Stimulated activated CD4-positive, alpha-beta T cell treated with anti-CD3 and anti-CD28 coated beads, Interleukin-15, amount 100 ng/mL, for 1 hour (primary cell): ENCODE measurements around the gene RAB11FIP5.
"Not testable (repeated sequence)": the region's sequence is repeated elsewhere in the genome, so short reads cannot be mapped to it uniquely, and the experiment has no call there.

Experiments used
- DNase-seq, 2 donors: peaks; one replicate each; pipeline ENCODE4 v3.0.0-alpha.2; 2020; ENCODE audit warnings: low read depth in 1 of 2, low spot score in 1 of 2

RAB11FIP5 gene

DNA sequence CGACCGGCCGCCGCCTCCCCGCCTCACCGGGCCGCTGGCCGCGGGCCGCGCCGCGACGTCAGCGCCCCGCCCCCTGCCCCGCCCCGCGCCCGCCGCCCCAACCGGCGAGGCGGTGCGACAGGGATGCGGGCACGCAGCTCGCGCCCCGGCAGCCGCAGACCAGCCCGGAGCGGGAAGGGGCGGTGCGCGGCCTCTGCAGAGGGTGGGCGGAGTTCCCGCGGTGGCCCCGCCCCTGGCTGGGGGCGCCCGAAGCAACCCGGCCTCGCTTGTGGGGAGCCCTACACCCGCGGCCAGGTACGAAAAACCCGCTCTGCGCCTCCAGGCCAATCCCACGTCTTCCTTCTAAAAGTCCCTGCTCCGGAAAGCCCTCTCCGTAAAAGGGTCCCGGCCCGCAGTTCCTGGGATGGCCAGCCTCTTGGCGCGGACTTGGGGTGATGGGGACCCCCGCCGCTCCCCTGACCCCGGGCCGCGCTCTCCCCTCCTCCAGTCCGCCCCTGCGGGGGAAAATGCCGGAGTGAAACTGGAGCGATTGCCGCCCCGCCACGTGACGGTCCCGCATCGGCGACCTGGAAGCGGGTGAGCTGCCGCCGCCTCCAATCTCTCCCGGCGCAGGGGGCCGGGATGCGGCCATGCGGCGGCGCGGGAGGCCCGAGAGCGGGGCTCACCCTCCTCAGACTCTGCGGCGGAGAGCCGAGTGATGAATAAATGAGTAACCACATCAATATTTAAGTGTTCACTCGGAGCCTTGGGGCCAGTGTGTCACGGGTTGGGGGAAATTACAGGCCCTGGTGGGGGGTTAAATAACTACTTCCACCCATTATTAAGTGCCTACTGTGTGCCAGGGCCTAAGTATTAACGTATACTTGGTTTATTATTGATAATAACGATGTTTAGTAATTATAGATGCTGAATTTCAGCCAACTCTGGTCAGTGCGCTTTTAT, at the start of gene RAB11FIP5:
TSS of gene RAB11FIP5 (minus strand) at position 36 of the 942 bp plus-strand sequence. CDS start 171 bp downstream, outside the sequence.
- peak; percentile 65 to 71 for DNase-seq

GRCh38 chr2:73156539-73157124, 43.9 kb upstream of the RAB11FIP5 start:
- no peak for DNase-seq

- no peak for DNase-seq
These were observed 30.2 kb upstream of the RAB11FIP5 start for GRCh38 chr2:73142937-73143336.

- no peak for DNase-seq
These were observed 29.1 kb upstream of the RAB11FIP5 start for GRCh38 chr2:73141896-73142295.

DNA sequence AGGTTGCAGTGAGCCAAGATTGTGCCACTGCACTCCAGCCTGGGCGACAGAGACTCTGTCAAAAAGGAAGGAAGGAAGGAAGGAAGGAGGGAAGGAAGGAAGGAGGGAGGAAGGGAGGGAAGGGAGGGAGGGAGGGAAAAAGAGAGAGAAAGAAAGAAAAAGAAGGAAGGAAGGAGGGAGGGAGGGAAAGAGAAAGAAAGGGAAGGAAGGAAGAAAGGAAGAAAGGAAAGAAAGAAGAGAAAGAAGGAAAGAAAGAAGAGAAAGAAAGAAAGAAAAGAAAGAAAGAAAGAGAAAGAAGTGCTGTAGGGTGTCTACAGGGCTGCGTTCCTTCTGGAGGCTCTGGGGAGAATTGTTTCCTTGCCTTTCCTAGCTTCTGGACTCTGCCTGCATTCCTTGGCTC, 22.5 kb upstream of the RAB11FIP5 start:
- no peak for DNase-seq

DNA sequence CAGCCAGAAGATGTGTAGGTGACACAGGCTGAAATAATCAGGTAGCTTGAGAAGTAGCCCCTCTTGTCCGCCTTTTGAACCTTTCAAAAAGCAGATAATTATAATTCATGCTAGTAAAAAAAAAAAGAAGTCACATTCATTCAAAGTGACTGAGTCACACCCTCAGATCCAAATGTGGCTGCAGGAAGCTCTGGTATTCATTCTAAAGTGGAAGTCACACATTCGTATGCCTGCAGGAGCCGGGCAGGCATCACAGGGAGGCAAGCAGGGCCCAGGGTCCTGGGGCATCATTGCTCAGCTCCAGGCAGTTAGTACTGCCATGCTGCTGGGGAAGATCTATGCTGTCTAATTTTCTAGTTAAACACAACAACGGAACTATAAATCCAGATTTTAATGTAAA, 21.7 kb upstream of the RAB11FIP5 start:
- DNase-seq, result no peak

DNA sequence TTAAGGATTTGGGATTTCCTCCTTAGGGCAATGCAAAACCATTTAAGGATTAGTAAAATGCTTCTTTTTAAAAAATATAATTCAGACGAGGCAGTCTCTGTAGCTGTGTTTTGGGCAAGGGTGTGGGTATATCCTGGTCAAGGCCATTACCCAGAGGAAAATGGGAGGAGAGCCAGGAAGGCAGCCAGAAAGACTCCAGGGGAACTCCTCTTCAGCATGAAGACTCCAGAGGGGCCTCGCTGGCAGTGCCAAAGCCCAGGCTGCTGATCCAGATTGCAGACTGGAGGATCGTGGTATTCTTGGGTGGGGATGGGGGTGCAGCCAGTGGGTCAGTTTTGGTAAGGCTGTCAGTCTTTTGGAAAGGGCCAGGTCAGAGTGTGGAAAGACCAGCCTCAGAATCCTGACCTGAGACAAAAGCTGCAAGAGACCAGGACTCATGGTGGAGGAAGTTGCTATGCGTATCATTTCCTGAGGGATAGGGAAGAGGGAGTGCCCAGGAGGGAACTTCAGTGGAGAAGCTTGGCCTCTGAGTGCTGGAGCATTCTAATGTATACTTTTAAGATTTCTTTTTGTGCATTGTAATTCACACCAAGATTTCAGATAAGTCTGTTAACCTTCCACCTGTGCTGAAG, 20.9 kb upstream of the RAB11FIP5 start:
- DNase-seq, result no peak

DNA sequence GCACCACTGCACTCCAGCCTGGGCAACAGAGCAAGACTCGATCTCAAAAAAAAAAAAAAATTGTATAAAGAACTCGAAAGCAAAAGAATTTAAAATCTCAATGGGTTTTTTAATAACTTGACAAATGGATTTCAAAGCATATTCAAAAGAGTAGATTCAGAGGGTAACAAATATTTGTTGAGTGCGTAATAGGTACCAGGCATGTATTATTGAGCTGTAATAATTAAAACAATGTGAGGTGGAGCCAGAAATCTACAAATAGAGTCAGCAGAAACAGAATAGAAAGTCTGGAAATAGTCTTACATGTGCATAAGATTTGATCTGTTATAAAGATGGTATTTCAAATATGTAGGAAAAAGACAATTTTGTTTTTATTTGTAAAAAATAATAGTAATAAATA, 19.1 kb upstream of the RAB11FIP5 start:
- DNase-seq, result no peak

GRCh38 chr2:73130790-73131189, 18.0 kb upstream of the RAB11FIP5 start:
- DNase-seq, result no peak

- no peak for DNase-seq
These were observed 16.2 kb upstream of the RAB11FIP5 start for GRCh38 chr2:73128841-73129535.

GRCh38 chr2:73122536-73122935, 9.8 kb upstream of the RAB11FIP5 start:
- DNase-seq, result no peak

DNA sequence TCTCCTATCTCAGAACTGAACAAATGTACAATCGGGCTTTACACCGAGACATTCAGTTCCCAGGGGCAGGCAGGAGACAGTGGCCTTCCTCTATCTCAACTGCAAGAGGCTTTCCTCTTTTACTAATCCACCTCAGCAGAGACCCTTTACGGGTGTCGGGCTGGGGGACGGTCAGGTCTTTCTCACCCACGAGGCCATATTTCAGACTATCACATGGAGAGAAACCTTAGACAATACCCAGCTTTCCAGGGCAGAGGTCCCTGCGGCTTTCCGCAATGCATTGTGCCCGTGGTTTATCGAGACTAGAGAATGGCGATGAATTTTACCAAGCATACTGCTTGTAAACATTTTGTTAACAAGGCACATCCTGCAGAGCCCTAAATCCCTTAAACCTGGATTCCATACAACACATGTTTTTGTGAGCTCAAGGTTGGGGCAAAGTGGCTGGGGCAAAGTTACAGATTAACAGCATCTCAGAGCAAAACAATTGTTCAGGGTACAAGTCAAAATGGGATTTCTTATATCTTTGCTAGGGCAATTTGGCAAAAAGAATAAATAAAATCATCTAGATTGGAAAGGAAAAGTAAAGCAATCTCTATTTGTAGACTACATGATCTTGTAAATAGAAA, 7.0 kb upstream of the RAB11FIP5 start:
- DNase-seq, result not testable (repeated sequence)

DNA sequence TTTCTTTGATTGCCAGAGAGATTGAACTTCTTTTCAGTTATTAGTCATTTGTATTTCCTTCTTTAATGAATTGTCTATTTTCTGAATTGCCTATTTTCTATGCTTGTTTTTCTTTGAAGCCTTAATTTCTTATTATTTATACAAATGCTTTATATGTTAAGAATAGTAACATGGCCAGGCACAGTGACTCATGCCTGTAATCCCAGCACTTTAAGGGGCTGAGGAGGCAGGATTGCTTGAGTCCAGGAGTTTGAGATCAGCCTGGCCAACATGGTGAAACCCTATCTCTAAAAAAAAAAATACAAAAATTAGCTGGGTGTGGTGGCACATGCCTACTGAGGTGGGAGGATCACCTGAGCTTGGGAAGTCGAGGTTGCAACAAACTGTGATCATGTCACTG, 4.7 kb upstream of the RAB11FIP5 start:
- no peak for DNase-seq

DNA sequence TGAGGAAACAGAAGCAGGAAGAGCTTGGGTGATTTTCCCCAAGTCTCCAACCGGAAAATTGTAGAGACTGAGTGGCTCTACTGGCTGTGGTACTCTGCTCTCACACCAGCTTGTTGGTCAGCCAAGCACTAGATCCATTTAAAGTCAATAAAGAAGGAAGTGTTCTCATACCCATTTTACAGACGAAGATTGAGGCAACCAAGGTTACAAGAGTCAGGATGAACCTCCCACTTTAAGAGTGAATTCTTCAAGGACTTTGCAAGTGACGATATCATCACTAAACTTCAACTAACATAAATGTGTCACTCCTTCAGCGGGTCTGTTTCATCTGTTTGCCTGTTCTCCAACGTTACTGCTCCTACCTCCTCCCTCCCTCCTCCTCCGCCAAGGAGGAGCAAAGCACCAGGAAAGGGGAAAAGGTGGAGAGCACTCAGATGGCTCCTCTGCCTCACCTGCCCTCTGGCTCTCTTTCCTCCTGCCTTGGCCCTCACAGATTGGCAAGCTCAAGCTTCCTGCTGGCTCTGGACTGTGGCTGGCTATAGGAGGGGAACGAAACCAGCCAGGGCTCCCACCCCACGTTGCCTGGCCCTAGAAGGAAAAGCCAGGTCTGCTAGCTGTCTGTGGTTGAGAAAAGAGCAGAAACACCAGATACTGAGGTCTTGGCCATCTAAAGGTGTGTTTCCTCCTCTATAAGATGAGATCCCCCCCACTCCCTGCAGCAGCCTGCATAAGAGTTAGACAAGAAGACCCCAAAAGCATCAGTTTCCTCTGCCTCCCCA, 3.6 kb upstream of the RAB11FIP5 start:
- DNase-seq, result no peak

DNA sequence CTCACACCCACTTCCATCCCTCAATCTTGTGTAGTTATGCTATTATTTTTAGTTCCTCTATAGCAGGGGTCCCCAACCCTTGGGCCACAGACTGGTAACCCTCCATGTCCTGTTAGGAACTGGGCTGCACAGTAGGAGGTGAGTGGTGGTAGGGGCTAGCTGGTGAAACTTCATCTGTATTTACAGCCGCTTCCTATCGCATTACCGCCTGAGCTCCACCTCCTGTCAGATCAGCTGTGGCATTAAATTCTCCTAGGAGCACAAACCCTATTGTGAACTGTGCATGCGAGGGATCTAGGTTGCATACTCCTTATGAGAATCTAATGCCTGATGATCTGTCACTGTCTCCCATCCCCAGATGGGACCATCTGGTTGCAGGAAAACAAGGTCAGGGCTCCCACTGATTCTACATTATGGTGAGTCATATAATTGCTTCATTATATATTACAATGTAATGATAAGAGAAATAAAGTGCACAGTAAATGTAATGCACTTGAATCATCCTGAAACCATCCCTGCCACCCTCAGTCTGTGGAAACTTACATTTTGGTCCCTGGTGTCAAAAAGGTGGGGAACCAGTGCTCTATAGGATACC, 1.6 kb upstream of the RAB11FIP5 start:
- DNase-seq, result no peak

DNA sequence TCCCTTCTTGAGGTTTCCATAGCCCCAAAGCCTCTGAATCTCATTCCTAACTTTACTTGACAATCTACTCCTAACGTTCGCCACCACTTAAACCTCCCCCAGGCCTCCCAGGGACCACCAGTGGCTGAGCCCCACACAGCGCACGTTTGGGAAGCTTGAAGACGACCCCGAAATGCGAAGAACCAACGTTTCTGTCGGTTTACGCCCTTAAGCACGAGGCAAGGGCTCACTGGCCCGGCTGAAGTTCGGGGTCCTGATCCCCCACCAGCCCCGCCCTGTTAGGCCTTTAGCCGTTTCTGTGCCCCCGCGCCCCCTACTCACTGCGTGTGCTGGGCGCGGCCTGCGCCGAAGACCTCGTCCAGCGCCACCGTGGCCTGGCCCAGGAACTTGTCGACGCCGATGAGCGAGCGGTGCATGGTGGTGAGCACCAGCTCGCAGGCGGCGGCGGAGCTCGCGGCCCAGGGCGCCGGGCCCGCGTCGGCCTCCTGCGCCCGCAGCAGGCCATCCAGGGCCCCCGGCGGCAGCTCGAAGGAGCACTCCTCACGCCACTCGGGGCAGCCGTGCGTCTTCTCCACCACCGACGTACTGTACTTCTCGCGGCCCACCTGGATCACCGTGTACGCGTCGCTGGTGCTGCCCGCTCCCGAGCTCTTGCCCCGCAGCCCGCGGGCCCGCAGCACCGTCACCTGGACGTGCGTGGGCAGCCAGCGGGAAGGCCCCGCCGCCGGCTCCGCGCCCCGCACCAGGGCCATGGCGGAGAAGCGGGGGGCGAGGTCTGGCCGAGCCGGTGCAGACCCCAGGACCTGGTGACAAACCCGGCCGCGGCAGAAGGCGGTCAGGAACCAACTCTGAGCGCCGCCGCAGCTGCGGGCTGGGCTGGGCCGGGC, 479 bp downstream of the RAB11FIP5 start:
- peak in 1 of 2 donors; percentile 12 for DNase-seq

DNA sequence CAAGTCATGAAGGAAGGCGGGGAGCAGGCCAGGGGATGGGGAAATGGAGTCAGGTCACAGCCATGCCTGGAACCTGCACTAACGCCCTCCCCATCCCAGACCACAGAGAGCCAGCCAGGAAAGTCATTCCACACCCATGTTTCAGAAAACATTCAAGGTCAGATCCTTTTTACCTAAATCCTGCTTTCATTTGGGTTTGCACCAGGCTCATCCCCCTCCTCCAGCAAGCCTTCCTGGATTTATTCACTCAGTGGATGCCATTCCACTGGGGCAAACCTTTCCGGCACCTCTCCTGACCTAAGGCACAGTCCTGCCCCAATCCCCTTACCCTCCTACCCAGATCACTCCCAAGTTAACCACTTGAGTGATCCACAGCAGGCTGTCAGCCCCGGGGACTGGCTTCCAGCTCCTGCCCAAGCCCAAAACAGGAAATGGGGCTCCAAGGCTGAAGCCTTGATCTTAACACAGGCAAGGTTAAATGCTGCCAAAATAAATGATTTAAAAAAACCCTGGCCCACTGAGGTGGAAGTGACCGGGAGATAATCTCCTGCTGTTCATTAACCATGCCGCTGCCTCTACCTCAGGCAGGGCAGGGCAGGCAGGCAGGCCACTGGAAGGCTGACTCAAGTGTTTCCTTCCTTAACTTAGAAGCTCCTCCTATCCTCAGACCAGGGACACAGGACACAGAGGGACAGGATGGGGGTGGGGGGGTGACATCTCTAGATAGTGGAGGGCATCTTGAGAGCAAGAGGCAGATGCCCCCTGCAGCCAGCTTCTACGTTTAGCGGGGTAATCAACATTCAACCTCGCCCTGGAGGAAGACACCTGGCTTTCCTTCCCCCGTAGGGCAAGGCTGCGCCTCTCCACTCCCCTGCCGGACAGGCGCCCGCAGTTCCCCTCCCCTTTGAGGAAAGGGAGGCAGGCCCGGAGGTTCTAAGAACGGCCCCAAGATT, 1.4 kb downstream of the RAB11FIP5 start:
- DNase-seq, result no peak
